SKM-1 (cell line): ENCODE data around the gene MMAB.

Experiments
- DNase-seq: peaks from one replicate; lab custom pipeline; 2025; ENCODE audit not compliant: unreplicated experiment; lab: John Stamatoyannopoulos, UW

The MMAB gene

DNA sequence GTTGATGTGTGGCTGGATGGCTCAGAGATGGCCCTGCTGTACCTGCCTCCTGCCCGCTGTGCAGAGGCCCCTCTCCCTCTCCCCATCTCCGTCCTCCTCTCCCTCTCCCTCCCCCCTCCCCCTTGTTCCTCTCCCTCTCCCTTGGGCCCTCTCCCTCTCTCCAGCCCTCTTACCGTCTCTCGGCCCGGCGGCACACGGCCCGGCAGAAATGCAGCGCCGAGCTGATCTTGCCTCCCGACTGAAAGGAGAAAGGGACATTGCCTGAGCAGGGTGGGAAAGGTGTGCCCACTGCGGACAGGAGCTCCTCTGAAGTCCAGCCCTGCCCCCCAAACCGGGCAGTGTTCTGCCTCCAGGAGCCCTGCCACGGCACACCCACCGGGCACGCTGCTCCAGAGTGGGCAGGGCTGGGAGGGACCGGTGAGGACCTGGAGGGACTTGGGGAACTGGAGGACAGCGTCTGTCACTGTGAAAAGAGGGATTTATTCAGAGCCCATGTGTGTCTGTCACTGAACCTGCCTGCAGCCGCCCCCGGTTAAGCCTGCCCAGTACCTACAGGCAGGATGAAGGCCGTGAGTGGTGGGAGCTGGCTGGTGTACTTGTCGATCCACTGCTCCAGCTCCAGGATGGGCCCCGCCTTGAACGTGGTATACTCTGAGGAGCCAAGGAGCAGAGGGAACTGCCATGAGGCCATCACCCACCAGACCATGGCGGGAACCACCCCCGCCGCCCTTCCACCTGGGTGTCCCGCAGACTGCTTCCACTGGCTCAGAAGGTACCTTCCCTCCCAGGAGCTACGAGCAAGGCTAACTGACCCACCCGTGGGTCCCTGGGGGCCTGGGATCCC is 12.2 kb downstream of the MMAB start:
- DNase-seq, result no peak

DNA sequence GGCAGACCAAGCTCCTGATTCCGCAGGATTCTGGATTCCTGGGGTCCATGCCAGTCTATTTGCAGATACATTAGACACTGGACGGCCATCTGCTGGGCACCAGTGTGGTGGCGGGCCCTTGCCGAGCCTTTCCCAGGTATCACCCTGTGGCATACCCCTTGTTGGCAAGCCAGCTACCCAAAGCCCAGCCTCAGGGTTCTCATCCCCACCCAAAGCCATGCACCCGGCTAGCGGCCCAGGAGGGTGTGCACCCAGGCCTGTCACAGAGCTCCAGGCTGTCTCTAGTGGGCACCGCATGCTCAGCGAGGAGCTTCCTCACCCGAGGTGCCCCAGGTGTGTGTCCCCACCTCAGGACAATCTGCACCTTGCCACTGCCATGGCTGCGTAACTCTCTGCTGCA is 13.7 kb downstream of the MMAB start:
- DNase-seq, result no peak

DNA sequence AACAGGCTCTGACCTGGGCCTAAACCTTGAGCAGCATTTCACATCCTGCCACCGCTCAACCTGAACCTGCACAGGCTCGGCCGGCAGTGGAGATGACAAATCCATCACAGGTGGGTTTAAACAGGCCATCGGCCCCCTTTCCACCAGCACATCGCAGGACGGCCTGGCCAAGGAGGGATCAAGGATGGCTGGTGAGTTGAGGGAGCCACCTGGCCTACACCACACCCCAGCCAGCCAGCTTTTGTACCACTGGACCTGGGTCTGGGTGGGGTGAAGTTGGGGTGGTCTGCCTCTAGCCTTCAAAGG is 14.2 kb downstream of the MMAB start:
- DNase-seq, result no peak

DNA sequence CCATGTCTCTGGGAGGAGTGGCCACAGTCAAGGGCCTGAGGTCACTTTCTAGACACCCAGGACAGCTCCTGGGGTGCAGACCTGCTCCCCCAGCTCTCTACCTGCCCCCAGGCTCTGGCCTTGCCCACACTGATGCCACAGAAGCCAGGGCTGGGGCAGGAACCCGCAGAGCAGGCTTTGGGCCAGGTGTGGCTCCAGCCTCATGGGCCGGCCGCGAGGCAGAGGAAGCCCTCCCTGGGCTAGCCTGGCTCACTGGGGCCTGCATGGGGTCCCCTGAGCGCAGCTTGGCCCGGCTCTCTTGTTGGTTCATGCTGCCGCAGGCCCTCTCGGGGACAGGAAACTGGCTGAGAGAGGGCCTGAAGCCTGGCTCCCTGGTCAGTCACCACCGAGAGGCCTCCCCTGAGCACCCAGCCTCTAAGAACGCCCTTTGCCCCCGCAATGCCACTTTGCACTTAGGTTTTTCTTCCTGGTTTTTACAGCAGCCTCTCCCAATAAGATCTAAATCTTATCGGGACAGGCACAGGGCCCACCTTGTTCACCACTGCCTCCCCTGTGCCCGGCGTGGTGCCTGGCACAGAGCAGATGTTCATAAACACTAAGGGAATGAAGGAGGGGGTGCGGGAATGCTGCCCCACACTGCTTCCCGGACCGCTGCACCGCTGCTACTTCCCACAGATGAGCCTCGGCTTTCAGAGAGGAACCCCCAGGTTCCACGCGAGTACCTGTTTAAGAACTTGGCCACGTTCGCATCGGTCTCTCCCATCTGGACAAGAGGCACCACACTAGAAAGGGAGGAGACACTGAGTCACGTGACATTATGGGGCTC is 14.7 kb downstream of the MMAB start:
- no peak for DNase-seq

DNA sequence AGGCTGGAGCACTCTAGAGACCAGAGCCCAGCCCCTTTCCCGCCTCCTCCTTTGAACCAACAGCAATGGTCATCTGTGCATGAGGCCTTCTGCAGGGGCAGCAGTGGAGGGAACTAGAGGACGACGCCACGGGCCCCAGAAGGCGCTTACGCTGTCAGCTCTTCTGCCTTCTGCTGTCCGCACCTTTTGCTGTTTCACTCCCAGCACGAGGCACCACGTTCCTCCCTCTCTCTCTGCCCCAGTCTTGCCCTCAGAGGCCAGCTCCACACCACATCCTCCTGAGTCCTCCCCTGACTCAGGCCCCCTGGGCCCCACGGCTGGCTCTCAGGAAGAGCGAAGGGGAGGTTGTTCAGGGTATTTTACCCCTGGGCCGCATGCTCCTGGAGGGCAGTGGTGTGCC is 15.5 kb downstream of the MMAB start:
- DNase-seq, result no peak

DNA sequence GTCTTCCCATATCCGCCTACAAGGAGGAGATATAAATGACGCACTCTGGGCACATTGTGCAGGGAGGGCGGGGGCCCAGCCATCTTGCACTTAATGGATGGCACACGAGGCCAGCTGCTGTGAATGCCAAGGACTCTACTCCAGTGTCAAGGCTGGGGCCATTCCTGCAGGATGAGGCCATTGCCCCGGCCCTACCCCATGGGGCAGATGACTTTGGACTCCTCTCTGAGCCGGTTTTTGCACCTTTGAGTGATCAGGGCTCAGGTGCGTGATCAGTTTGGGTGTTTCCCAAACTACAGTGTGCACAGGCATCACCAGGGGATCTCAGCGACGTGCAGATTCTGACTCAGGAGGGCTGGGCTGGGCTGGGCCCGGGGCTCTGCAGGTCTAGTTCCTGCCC is 16.1 kb downstream of the MMAB start:
- no peak for DNase-seq

DNA sequence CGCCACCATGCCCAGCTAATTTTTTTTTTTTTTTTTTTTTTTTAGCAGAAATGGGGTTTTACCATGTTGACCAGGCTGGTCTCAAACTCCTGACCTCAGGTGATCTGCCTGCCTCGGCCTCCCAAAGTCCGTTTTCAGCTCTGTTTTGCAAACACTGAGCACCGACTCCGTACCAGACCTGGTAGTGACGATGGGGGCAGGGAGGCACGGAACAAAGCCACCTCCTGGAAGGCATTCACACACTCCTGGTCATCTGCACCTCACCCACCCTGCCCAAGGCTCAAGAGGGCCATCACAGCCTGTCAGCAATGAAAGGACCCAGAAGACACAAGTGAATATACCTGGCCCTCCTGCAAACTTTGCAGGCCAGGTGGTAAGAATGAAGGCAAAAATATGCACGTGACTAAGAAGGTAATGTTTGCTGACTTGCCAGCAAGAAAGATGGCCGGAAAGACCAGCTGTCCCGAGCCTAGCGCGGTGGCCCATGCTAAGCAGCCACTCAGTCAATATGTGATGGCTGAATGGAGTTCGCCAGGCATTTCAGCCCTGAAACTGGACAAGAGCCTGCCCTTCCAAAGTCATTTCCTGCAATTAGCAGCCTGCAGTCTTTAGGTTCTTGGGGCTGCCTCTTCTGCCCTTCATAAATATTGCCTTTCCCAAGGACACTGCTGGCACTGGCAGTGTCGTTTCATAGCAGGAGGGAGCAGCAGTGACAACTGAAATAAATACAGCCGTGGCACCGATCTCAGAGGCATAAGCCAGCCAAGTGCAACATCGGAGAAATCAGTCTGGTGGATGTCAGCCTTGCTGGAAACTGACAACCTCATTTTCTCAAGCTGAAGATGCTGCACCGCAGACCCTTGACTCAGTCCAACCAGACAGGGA is 17.6 kb downstream of the MMAB start:
- DNase-seq, result no peak

DNA sequence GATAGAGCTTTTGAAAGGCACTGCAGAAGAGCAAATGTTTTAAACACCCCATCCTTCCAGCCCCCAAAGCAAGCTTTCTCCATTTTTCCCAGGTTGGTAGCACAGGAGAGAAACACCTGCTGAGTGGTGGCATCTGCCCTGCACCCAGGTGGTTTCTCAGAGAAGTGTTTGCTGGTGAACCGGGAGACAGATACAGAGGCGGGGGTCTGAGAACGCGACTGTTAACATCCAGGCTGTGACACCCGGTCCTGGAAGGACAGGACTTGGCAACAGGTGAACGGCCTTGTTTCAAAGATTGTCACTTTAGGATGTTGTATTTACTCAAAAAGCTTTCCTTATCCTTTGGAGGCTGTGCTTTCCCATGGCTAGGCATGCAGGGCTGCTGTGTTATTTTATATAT is 18.5 kb downstream of the MMAB start:
- DNase-seq, result no peak

DNA sequence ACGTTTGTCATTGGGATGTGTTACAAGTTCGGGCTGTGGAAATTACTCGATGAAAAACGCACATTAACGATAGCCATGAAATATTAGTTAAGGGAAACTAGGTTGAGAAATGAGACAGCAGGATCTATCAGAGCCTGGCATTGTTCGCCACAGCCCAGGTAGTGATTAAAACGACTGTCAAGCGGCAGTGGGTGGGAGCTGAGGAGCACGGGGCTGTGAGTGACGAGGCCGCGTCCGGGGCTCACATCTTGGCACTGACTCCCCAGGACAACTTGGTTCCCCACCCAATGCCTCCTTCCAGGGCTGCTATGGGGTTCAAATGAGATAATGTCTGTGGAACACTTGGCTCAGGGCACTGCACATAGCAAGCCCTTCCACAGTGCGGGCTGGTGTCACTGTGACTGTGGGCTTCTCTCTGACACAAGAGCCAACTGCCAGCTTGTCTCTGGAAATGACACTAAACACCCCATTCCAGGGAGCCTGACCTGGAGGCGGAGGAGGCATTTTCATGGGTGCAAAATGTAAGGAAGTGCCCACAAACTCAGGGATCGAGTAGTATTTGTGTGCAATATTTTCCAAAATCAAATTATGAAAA is 19.3 kb downstream of the MMAB start:
- DNase-seq, result no peak

DNA sequence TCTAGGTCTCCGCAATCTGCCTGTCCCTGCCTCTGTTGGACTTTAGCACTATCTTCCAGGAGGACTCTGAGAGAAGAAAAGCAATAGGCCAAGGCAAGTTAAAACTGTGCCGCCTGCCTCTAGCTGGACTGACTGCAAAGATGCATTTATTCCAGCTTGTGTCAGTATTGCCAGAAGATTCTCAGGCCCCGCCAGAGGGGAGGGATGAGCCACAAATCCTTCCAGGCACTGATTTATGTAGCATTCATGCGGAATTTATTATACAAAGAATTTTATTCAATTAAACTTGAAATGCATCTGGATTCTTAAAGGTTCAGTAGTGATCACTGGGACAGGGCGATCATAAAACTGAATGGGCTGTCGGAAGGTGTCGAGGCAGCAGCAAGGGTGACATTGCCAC is 19.8 kb downstream of the MMAB start:
- no peak for DNase-seq

DNA sequence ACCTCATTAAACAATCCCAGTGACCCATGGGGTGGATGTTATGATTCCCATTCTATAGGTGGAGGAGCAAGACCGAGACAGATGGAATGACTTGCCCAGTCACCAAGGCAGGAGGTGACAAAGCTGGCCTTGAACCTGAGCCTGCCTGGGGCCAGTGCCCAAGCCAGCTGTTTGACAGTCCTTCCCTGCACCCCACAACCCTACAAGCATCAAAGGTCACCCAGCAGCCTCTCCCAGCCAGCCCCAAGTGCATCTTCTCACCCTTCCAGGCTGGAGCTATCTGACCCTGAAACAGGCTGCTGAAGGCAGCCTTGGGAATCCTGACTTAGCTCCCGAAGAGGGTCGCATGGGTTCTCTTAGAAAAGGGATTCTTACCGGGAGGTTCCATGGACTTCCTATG is 20.3 kb downstream of the MMAB start:
- no peak for DNase-seq

DNA sequence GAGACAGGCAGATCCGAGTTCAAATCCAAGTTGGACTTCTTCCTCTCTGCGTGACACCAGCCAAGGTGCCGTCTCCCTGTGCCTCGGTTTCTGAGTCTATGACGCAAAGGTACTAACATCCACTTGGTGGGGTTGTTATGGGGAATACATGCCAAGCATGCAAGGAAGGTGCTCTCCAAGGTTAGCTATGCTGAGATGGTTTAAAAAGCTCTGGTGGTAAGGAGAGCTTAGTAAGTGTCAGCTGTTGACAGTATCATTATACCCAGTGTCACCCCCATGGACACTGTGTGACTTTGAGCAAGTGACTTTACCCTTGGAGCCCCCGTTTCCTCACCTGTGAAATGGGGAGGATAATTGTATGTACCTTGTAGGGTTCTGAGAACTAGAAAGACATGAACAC is 22.2 kb downstream of the MMAB start:
- no peak for DNase-seq

DNA sequence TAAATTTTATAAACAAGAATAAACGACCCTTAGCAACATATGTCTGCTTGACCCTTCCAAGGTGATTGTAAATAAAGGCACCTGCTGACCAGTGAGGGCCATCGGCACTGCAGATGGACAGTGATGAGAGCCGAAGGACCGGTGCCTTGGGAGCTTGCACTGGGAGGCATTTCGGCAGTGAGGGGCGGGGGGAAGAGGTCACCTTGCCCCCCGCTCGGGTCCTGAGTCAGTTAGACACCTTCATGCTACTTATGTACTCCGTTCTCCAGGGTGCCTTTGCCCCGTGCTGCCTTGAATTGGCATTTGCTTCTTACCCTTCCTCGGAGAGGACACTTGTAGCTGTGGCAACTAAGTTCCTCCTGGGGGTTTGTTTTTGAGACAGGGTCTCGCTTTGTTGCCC is 23.0 kb downstream of the MMAB start:
- no peak for DNase-seq

DNA sequence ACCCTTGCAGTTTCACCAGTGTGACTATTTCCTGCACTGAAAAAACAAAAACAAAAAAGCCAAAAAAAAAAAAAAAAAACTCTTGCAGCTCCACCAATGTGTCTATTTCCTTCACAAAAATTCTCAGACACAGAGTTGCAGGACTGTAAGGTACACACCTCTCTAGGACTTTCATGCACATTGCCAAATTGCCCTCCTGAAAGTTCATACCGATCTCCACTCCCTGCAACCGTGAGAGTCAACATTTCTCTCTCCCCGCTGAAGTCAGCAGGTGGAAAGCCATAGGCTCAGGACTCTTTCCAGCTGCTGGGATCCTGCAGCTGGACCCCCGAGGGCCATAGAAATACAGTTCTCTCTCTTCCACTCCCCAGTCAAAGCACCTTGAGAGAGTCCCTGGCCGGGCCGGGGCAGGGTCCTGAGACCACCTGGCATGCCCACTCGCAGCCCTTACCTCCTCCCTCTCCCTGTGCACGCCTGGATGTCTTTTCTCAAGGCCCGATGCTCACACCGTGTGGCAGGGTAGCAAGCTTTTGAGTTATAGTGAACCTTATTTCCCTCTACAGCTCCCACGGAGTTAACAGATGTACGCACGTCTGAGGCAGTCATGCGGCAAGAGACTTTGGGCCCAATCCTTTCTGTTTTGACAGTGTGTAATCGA is 23.6 kb downstream of the MMAB start:
- no peak for DNase-seq

DNA sequence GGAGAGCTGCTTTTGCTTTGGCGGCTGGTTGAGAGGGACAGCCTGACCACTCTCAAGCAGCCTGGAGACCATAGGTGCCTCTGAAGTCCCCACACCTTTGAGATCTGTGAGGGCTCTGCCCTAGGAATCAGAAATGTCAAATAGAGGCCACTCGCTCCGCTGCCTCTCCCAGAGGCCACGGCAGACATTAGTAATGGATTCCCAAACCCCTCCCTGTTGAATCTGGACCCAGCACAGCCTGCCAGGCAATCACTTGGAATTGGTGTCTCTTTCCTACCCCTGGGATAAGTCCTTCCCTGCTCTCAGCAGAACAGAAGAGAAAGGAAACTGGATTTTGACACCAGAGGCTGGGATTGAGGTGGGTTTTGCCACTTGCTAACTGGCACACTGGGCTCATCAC is 25.0 kb downstream of the MMAB start:
- DNase-seq, result no peak

DNA sequence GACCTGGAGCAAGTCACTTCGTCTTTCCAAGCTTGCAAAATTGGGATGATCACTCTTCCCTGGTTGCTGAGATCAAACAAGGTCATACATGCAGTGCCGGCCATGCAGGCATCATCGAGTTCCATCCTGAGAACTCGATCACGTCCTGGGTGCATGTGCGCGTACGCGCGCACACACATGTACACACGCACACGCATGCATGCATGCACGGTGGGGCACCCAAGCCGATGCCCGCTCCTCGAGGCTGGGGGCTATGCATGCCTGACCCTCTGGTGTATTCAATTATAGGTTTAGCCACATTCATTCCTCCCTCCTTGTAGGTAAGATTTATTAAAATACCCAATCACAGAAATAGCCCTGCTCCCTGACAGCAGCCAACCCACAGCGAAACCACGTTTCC is 26.0 kb downstream of the MMAB start:
- no peak for DNase-seq

DNA sequence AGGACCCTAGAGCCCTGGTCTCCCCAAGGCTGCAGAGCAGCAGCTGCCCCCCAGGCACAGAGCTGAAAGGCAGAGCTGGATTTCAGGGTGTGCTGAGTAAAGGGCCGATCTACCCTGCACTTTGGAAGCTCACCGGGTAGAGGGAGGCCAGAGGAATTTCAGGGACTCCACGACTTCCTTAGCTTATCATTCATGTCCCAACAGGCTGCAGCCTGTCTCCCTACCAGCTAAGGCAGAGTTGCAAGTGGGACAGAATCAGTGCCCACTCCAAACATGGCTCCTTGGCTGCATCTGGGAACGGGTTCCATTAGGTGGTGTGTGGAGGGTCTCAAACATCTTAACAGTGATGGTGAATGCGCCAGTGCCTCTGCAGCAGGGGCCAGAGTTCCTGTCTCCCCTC is 27.5 kb downstream of the MMAB start:
- no peak for DNase-seq

DNA sequence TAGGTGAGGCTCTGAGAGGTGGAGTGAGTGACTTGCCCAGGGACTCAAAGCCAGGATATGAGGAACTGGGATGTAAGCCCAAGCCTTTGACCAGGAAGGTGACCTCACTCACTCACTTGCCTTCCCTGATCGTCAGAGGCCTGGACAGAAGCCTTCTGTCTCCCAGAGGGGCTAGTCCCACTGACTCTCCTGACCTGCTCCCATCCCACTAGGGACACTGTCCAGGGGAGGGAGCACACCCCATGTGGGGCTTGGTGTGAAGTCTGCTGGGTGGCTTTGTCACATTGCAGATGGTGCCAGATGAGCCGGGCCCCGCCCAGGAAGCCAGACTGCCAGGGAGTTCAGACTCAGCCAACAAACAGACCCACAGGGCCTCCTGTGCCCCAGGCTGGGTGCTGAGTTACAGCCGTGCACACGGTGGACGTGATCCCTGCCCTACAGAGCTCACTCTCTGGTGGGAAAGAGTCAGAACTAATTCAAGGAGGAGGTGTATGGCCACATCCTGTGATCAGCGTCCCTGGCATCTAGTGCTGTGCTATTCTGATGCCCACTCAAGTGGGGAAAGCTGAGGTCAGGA is 28.3 kb downstream of the MMAB start:
- no peak for DNase-seq

DNA sequence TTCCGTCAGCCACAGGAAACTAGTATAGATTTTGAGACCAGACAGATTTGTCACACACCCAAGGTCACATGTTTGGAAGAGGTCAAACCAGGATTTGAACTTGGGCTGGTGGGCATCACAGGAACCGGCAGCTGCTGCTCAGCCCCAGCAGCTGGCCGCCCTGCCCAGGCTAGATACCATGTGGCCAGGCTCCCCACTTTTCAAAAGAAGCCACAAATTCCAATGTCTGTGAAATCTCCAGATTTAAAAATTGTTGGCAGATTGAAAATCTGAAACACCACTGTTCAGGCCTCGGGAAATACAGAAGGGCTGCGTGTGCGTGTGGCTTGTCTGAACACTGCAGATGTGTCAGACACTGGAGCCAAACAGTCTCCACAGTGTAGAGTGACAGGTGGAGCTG is 30.4 kb downstream of the MMAB start:
- no peak for DNase-seq

DNA sequence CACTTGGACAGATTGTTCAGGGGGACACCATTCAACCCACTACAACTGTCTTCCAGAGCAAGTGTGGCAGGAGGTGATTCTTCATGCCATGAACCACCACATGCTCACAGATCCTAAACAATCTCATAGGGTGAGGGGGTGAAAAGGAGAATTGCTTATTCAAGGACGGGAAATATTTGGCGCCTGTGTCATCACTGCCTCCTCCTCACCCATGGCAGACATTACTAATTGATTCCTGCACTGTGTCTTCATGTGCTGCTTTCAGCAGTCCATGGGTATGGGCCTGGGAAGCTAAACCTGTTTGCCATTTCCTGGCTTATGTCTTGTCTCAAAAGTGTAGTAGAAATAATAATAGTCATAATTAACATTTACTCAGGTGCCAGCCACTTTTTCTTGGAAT is 31.3 kb downstream of the MMAB start:
- no peak for DNase-seq

DNA sequence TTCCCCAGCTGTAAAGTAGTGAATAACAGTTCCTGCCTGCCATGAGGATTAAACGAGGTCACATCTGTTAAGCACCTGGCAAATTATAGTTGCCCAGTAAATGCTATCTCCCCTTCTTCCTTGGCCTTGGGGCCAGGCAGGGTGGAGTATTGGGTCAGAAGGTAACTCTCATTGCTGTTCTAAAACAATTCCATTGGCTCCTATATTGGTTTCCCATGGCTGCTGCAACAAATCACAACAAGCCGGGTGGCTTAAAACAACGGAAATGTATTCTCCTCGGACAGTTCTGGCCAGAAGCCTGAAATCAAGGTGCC is 31.9 kb downstream of the MMAB start:
- no peak for DNase-seq
